NCI-H2171 treated with DMSO at 0.1 percent for 48 hours (cell line): ENCODE data around the gene CRYBA4.

Source experiments
- DNase-seq: peaks from one replicate; lab custom pipeline; 2025; lab: John Stamatoyannopoulos, UW

The CRYBA4 gene

GRCh38 chr22:26629988-26630761 is 8.4 kb downstream of the CRYBA4 start:
- no peak for DNase-seq

- DNase-seq, result no peak
These were observed 9.5 kb downstream of the CRYBA4 start for GRCh38 chr22:26631282-26631681.

DNA sequence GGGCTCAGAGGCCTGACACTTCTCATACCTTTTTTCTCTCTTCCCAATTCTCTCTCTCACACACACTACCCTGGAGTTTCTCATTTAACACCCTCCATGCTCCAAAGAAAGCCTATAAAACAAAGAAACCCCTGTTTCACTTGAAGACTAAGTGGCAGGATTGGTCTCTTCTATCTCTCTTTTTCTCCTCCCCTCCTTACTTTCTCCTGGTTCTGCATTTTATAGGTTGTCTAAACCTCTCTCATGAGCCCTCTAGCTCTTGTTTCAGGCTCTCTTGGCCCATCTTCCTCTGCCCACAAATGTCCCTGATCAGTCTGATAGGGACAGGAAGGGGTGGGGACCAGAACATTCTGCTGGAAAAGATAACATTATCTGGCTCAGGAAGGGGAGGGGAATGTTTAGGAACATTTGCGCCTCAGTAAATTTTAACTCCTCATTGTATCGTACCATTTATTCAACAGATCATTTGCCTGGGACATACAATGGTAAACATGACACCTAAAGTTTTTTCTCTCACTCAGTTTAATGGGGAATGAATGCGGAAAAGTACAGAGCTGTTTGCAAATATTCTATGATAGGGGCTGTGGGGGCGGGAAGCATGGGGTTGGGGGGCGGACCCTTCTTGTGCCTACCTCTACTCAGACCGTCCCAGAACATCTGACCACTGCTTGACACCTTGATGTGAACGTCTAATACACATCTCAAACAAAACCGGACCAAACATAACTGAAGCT is 10.8 kb downstream of the CRYBA4 start:
- no peak for DNase-seq

- no peak for DNase-seq
These were observed 12.4 kb downstream of the CRYBA4 start for GRCh38 chr22:26634189-26634588.

GRCh38 chr22:26635117-26635516 is 13.4 kb downstream of the CRYBA4 start:
- no peak for DNase-seq

GRCh38 chr22:26636296-26636695 is 14.5 kb downstream of the CRYBA4 start:
- no peak for DNase-seq

GRCh38 chr22:26642465-26643417 is 21.0 kb downstream of the CRYBA4 start:
- no peak for DNase-seq

DNA sequence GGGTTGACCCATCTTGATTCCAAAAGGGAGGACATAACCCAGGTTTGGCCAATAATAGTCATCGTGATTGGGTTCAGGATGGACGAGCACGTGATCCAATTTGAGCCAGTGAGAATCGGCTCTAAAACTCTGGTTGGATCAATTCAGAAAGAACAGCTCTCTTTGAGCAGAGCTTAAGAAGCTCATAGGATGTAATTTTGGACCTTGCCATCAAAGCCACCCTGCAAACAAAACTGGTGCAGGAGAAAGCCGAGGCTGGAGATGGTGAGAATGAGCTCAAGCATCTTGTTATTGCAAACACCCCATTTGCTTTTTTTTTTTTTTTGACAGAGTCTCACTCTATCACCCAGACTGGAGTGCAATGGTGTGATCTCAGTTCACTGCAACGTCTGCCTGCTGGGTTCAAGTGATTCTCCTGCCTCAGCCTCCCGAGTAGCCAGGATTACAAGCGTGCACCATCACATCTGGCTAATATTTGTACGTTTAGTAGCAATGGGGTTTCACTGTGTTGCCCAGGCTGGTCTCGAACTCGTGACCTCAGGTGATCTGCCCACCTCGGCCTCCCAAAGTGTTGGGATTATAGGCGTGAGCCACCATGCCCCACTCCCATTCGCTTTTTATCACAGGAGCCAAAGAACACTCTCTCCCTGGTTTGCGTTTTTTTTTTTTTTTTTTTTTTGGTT is 21.8 kb downstream of the CRYBA4 start:
- no peak for DNase-seq

DNA sequence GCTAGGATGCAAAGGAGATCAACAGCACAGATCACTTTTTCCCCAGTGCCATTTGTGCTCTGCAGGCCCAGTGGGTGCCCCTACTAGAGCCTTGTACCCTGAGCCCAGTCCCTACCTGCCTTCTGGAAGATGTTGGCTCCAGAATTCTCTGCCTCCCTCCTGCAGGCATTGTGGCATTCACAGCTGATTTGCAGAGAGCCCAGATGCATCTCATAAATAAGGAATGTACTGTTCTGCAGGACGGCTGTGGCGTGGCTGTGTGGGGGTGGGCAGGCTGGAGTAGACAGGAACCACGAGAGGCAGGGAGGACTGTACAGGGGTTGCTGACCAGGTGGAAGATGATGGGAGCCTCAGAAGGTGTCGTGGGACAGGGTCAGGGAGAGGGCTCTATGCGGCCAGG is 24.4 kb downstream of the CRYBA4 start:
- DNase-seq, result no peak

GRCh38 chr22:26648011-26648497 is 26.3 kb downstream of the CRYBA4 start:
- DNase-seq, result peak; percentile 86

- peak; percentile 50 for DNase-seq
These were observed 27.0 kb downstream of the CRYBA4 start for GRCh38 chr22:26648528-26649388.

DNA sequence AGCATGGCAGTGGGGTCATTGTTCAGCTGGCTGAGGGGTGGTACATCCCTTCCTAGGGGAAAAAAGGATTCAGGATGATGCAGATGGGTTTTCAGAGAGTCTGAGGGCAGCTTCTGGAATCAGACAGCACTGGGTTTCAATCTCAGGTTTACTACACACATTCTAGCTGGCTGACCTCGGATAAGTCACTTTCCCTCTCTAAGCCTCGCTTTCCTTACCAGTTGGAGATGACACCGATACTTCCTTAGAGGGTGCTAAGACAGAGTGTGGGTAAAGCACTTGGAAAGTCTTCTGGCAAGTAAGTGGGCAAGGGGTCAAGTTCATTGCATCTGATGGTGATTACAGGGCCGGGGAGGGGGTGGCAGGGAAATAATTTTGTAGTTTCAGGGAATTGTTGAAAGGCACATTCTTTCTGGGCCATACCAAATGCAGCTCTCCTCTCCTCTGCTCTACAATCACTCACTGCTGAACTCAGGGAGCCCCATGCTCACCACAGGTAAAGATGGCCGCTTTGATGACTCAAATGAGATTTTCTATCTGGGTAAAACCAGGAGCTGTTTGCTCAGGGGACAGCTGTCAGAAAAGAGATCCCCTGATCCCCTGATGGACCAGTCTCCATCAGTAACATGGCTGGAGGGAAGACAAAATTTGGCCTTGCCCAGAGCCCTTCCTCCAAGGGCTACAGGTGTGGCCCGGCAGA is 29.1 kb downstream of the CRYBA4 start:
- no peak for DNase-seq

DNA sequence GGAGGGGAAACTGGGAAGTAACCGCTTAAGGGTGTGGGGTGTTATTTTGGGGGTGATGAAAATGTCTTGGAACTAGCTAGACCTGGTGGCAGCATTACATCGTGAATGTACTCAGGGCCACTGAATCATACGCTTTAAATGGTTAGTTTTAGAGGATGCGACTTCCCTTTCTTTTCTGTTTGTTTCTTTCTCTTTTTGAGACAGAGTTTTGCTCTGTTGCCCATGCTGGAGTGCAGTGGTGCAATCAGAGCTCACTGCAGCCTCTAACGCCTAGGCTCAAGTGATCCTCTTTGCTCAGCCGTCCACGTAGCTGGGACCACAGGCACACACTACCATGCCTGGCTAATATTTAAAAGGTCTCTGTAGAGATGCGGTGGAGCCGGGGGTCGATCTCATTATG is 30.1 kb downstream of the CRYBA4 start:
- no peak for DNase-seq

- peak; percentile 71 for DNase-seq
These were observed 35.4 kb downstream of the CRYBA4 start, which contains the start of gene MIAT for GRCh38 chr22:26656891-26657851. TSS of gene MIAT (plus strand) at chr22:26657588.

DNA sequence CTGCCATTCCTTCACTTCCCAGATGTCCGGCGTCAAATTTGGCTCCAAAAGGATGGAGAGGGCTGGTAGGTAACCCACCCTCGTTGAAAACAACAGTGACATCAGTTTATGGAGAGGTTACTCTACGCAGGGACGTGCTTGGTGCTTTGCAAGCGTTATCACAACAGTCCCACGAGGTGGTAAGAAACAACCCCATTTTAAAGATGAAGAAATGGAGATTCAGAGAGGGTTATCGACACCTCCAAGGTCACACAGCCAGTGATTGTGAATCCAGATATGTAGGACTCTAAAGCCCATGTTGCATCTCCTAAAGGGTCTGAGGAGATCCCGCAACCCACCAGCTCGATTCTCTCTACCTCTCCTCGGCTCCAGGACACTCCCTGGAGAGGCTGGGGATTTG is 36.4 kb downstream of the CRYBA4 start:
- peak; percentile 38 for DNase-seq

GRCh38 chr22:26658671-26659478 is 37.1 kb downstream of the CRYBA4 start:
- DNase-seq, result peak; percentile 98

GRCh38 chr22:26660356-26660755 is 38.6 kb downstream of the CRYBA4 start:
- DNase-seq, result no peak
